ENCODE measurements around the gene SMIM41.
A peak's percentile ranks its signal among the peaks of the same experiment; 100 is the strongest.

SMIM41 gene

GRCh38 chr12:52079576-52080402 is at the start of gene SMIM41:
Gene SMIM41, plus strand, starts transcription at chr12:52079704. Its CDS starts 76 bp downstream, at chr12:52079780.
- TF ChIP-seq, protein P1, sequence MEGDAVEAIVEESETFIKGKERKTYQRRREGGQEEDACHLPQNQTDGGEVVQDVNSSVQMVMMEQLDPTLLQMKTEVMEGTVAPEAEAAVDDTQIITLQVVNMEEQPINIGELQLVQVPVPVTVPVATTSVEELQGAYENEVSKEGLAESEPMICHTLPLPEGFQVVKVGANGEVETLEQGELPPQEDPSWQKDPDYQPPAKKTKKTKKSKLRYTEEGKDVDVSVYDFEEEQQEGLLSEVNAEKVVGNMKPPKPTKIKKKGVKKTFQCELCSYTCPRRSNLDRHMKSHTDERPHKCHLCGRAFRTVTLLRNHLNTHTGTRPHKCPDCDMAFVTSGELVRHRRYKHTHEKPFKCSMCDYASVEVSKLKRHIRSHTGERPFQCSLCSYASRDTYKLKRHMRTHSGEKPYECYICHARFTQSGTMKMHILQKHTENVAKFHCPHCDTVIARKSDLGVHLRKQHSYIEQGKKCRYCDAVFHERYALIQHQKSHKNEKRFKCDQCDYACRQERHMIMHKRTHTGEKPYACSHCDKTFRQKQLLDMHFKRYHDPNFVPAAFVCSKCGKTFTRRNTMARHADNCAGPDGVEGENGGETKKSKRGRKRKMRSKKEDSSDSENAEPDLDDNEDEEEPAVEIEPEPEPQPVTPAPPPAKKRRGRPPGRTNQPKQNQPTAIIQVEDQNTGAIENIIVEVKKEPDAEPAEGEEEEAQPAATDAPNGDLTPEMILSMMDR (IDR thresholded peaks at IDR 0.05; ENCODE audit: extremely low read depth, missing control alignments) = no peak
- DNase-seq (ENCODE audit: low spot score) = no peak

DNA sequence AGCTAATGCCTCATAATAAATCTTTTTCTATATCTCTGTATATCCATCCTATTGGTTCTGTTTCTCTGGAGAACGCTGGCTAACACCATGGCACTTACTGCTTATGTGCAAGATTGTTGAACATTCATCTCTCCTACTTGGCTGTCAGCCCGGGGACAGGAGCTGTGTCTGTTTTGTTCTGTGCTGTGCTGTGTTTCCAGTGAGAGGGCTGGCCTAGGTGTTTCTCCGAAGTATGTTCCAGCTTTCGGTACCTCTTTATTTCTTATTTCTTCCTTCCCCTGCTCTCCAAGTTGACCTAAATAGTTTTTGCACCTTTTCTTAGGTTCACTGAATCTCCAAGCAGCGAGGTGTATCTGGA is 47.1 kb upstream of the SMIM41 start:
- no peak for DNase-seq (ENCODE audit: low spot score)

GRCh38 chr12:52032804-52033445 is 46.6 kb upstream of the SMIM41 start:
- peak; percentile 96 for DNase-seq (ENCODE audit: low spot score)
- TF ChIP-seq, protein P1 (IDR thresholded peaks at IDR 0.05; ENCODE audit: extremely low read depth, missing control alignments) = no peak

More for the DNA sequence above, 47.1 kb upstream of the SMIM41 start:
- TF ChIP-seq, protein P1 (IDR thresholded peaks at IDR 0.05; ENCODE audit: extremely low read depth, missing control alignments) = no peak

DNA sequence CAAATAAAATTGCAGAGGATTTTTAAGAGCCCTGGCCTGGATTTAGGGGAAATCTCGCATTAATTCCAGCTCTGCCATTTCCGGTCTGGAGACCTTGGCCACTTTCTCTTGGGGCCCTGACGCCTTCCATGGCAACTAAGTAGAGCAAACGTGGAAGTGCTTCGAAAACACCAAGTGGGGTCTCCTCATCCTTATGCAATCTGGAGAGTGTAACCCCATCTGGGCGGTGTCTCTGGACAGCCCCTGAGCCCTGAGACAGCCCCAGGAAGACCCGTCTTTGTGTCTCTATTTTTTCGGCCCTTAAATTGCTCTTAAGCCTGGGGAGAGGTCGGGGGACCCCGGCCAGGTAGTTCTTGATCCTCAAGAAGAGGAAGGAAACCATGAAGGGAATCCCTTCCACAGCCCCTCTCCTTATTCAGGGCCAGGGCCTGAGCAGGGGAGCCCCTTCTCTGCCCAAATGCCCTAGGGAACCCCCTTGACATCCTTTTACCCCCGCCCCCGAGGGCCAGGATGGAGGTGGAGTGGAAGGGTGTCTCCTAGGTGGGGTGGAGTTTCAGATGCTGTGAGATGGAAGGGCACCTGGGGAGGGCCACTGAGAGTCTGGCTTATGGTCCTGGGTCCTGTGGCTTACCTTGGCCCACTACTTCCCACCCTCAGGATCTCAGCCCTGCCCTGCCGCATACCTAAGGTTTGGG is 45.9 kb upstream of the SMIM41 start:
- no peak for DNase-seq (ENCODE audit: low spot score)
- TF ChIP-seq, protein P1 (IDR thresholded peaks at IDR 0.05; ENCODE audit: extremely low read depth, missing control alignments) = no peak

- DNase-seq (ENCODE audit: low spot score) = no peak
- TF ChIP-seq, protein P1 (IDR thresholded peaks at IDR 0.05; ENCODE audit: extremely low read depth, missing control alignments) = no peak
Observed at GRCh38 chr12:52035190-52035589, 44.3 kb upstream of the SMIM41 start.

- no peak for DNase-seq (ENCODE audit: low spot score)
- TF ChIP-seq, protein P1 (IDR thresholded peaks at IDR 0.05; ENCODE audit: extremely low read depth, missing control alignments) = no peak
Observed at GRCh38 chr12:52035926-52036325, 43.6 kb upstream of the SMIM41 start.

Measured in GM20000 (cell line).